SK-N-SH (cell line): ENCODE measurements around the gene TMEM14B. TPM values are rescaled to one million over a fixed set of nuclear protein-coding genes. Genes with fewer than 3 reads are reported as not detected.
"Not testable (repeated sequence)": the region's sequence is repeated elsewhere in the genome, so short reads cannot be mapped to it uniquely, and the experiment has no call there.

Source experiments
- CTCF ChIA-PET: fragments of 300-600, 350-600 bp; formaldehyde crosslinking; extraction: SDS; loops from one replicate; lab custom pipeline; 2021; lab: Yijun Ruan, JAX
- POLR2A ChIA-PET: fragments of 350-600 bp; sonication (Branson Sonifier 250); formaldehyde crosslinking; extraction: SDS; loops from one replicate; lab custom pipeline; 2020; ENCODE audit warnings: antibody characterized with exemption, inconsistent platforms; lab: Yijun Ruan, JAX
- DNase-seq: peaks from one replicate; pipeline ENCODE4 v3.0.0; 2012
- H2AFZ ChIP-seq: fragments of 200-600 bp; sonication (generic); 2 replicates; pipeline ENCODE4 v1.8.1; 2016; ENCODE audit warnings: antibody characterized with exemption, mild to moderate bottlenecking, low read depth
- H3F3A ChIP-seq: fragments of 200-600 bp; sonication (generic); replicated peaks from 2 replicates; pipeline ENCODE3; 2016; ENCODE audit warnings: antibody characterized with exemption, mild to moderate bottlenecking; ENCODE audit not compliant: insufficient read depth
- H3K27ac ChIP-seq, 2 experiments: fragments of 200-500 bp in 1 of 2; fragments of 200-600 bp in 1 of 2; sonication (Bioruptor generic) in 1 of 2; sonication (generic), shearing (Covaris generic) in 1 of 2; 2 replicates each; pipeline versions ENCODE4 v1.5.1 to v1.6.1; 2014 to 2016; ENCODE audit warnings: low read depth in 2 of 2, inconsistent platforms in 1 of 2, low read length in 1 of 2, mild to moderate bottlenecking in 1 of 2, mixed read lengths in 1 of 2
- H3K27me3 ChIP-seq: fragments of 200-600 bp; sonication (generic), shearing (Covaris generic); 2 replicates; pipeline ENCODE4 v1.6.1; 2016; ENCODE audit warnings: mixed run types; ENCODE audit not compliant: insufficient read depth
- H3K36me3 ChIP-seq, 2 experiments: fragments of 200-500 bp in 1 of 2; fragments of 200-600 bp in 1 of 2; sonication (Bioruptor generic) in 1 of 2; sonication (generic) in 1 of 2; replicated peaks in 1 of 2; 2 replicates each; pipeline versions ENCODE3 to v1.5.1; 2014 to 2016; ENCODE audit warnings: low read length in 1 of 2, mild to moderate bottlenecking in 1 of 2; ENCODE audit not compliant: insufficient read depth in 2 of 2, control insufficient read depth in 1 of 2
- H3K4me1 ChIP-seq, 2 experiments: fragments of 200-500 bp in 1 of 2; fragments of 200-600 bp in 1 of 2; sonication (Bioruptor generic) in 1 of 2; sonication (generic), shearing (Covaris generic) in 1 of 2; 2 replicates each; pipeline versions ENCODE4 v1.5.1 to v1.6.1; 2014 to 2016; ENCODE audit warnings: low read depth in 1 of 2, low read length in 1 of 2, mixed run types in 1 of 2; ENCODE audit not compliant: insufficient read depth in 2 of 2, control insufficient read depth in 1 of 2
- H3K4me2 ChIP-seq: fragments of 200-600 bp; sonication (generic), shearing (Covaris generic); 2 replicates; pipeline ENCODE4 v1.6.1; 2017; ENCODE audit warnings: mixed run types
- H3K4me3 ChIP-seq, 2 experiments: fragments of 200-500 bp in 1 of 2; fragments of 200-600 bp in 1 of 2; sonication (Bioruptor generic) in 1 of 2; sonication (generic), shearing (Covaris generic) in 1 of 2; 2 replicates each; pipeline versions ENCODE4 v1.5.1 to v1.8.1; 2014 to 2016; ENCODE audit warnings: low read depth in 2 of 2, inconsistent platforms in 1 of 2, low read length in 1 of 2, mild to moderate bottlenecking in 1 of 2, mixed read lengths in 1 of 2, moderate library complexity in 1 of 2
- H3K79me2 ChIP-seq: fragments of 200-600 bp; sonication (generic); 2 replicates; pipeline ENCODE4 v1.8.1; 2017; ENCODE audit warnings: mild to moderate bottlenecking; ENCODE audit not compliant: insufficient read depth
- H3K9ac ChIP-seq: fragments of 200-600 bp; sonication (generic); 2 replicates; pipeline ENCODE4 v1.6.1; 2017; ENCODE audit warnings: mixed run types
- H3K9me2 ChIP-seq: fragments of 200-600 bp; sonication (generic); 2 replicates; pipeline ENCODE4 v1.6.1; 2017; ENCODE audit warnings: mixed run types
- H3K9me3 ChIP-seq: fragments of 200-600 bp; sonication (generic); 2 replicates; pipeline ENCODE4 v1.6.1; 2017; ENCODE audit warnings: mixed run types, mild to moderate bottlenecking, moderate library complexity
- H4K20me1 ChIP-seq: fragments of 200-600 bp; sonication (generic); 2 replicates; pipeline ENCODE4 v1.6.1; 2017; ENCODE audit warnings: mild to moderate bottlenecking, mixed run types; ENCODE audit not compliant: insufficient read depth
- CHD2 ChIP-seq: fragments of 150-350 bp; IDR thresholded peaks from 2 replicates; pipeline ENCODE4 v1.6.1; 2018; ENCODE audit warnings: low read length; ENCODE audit not compliant: partially characterized antibody
- CTCF ChIP-seq: fragments of 200-600 bp; sonication (generic); IDR thresholded peaks from 2 replicates; pipeline ENCODE4 v1.6.1; 2017; ENCODE audit warnings: antibody characterized with exemption, mild to moderate bottlenecking, moderate library complexity
- EZH2phosphoT487 ChIP-seq: fragments of 200-600 bp; sonication (generic); IDR thresholded peaks from 2 replicates; pipeline ENCODE4 v1.6.1; 2017; ENCODE audit warnings: low read depth, mixed run types, mild to moderate bottlenecking, antibody characterized with exemption, moderate library complexity, borderline replicate concordance
- FOSL2 ChIP-seq: IDR thresholded peaks from 2 replicates; pipeline ENCODE4 v1.4.0; 2012; ENCODE audit warnings: low read depth, mild to moderate bottlenecking, moderate library complexity, borderline replicate concordance
- GABPA ChIP-seq: IDR thresholded peaks from 2 replicates; pipeline ENCODE4 v1.4.0; 2012; ENCODE audit warnings: low read depth, mild to moderate bottlenecking
- IRF3 ChIP-seq: fragments of 150-350 bp; IDR thresholded peaks from 2 replicates; pipeline ENCODE4 v1.6.1; 2016; ENCODE audit warnings: mild to moderate bottlenecking, low read depth, low read length
- NFIC ChIP-seq: IDR thresholded peaks from 2 replicates; pipeline ENCODE4 v1.4.0; 2012; ENCODE audit warnings: borderline replicate concordance
- NRF1 ChIP-seq: IDR thresholded peaks from 2 replicates; pipeline ENCODE4 v1.6.1; 2012; ENCODE audit warnings: low read depth, mild to moderate bottlenecking, low read length
- POLR2AphosphoS5 ChIP-seq: IDR thresholded peaks from 2 replicates; pipeline ENCODE4 v1.6.1; 2012; ENCODE audit warnings: low read depth, low read length
- RAD21 ChIP-seq: IDR thresholded peaks from 2 replicates; pipeline ENCODE4 v1.6.1; 2012; ENCODE audit warnings: mild to moderate bottlenecking, low read length
- RXRA ChIP-seq: IDR thresholded peaks from 2 replicates; pipeline ENCODE4 v1.4.0; 2012; ENCODE audit warnings: low read depth, mild to moderate bottlenecking, borderline replicate concordance
- SIN3A ChIP-seq: IDR thresholded peaks from 2 replicates; pipeline ENCODE4 v1.6.1; 2012; ENCODE audit warnings: low read depth, mild to moderate bottlenecking, low read length, moderate library complexity, borderline replicate concordance
- WGBS: methylation state at CpG from one replicate; pipeline ENCODE4 v1.1.6; 2017; ENCODE audit warnings: low lambda C conversion rate; 5-methylcytosine and 5-hydroxymethylcytosine counted together
- polyA plus RNA-seq, 3 experiments: library from polyadenylated mRNA; depleted of rRNA; stranded (reverse); fragments of >200 nt; gene quantifications; 2 replicates each; pipeline ENCODE4 v1.2.3, GENCODE V29; 2012
- TF ChIP-seq, protein P1 (sequence below): IDR thresholded peaks from 2 replicates; pipeline ENCODE4 v1.4.0; 2012; ENCODE audit warnings: low read depth
- TF ChIP-seq, protein P2 (sequence below): IDR thresholded peaks from 2 replicates; pipeline ENCODE4 v1.4.0; 2012; ENCODE audit warnings: low read depth, borderline replicate concordance

TMEM14B gene
- polyA plus RNA-seq, 1 of the 3 experiments (the other 2 are of a cell fraction): 93.6 TPM

- TF ChIP-seq CTCF (no peak), FOSL2 (no peak)
Observed at GRCh38 chr6:10749734-10750133, 2.1 kb downstream of the TMEM14B start (continued).

DNA sequence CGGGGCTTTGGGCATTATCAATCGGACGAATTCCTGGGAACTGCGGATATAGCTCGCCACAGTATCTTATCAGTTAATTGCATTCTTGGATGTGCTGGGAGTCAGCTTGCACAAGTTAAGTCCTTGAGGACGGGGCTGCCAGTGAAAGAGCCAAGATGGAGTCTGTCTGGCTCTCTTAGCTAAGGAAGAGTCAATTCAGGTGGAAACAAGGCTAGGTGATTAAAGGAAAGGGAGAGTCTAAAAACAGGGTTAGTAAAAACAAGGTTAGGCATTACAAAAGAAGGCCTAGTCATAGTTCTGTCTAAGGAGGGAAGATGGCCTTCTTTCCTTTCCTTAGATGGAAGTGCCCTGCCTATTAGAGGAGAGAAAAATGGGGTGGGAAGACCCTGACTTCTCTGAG lies 3.0 kb downstream of the TMEM14B start:
- H3K4me2 ChIP-seq, H3K9me2 ChIP-seq, H3K27me3 ChIP-seq, DNase-seq, H3K9me3 ChIP-seq, H3K9ac ChIP-seq, H3K4me3 ChIP-seq, H3F3A ChIP-seq, H4K20me1 ChIP-seq, H2AFZ ChIP-seq, POLR2A ChIA-PET, H3K27ac ChIP-seq: not testable (repeated sequence)
- H3K79me2 ChIP-seq: peaks cover 71% of the 10 kb centered on the region
- 97% methylated on average over 6 of the region's 6 CpGs for WGBS
- peaks cover 28 to 36% of the 10 kb centered on the region in 2 experiments for H3K36me3 ChIP-seq
- CTCF ChIA-PET: interaction anchor here (0.8 kb wide), 1 partner anchor 9 kb away, joined by 3 read pairs; no protein-coding TSS in a partner anchor
- peaks cover 6 to 20% of the 10 kb centered on the region in 2 experiments; a peak in 3 of 4 replicates for H3K4me1 ChIP-seq

- H3K27me3 ChIP-seq, H3K4me3 ChIP-seq, H4K20me1 ChIP-seq, H3K9ac ChIP-seq, CTCF ChIA-PET, H3F3A ChIP-seq, H3K9me2 ChIP-seq, H3K9me3 ChIP-seq, H3K27ac ChIP-seq, POLR2A ChIA-PET, DNase-seq, H3K4me2 ChIP-seq, H2AFZ ChIP-seq: not testable (repeated sequence)
- peaks cover 38 to 41% of the 10 kb centered on the region in 2 experiments for H3K36me3 ChIP-seq
- 100% methylated on average over 4 of the region's 5 CpGs for WGBS
- peaks cover 71% of the 10 kb centered on the region for H3K79me2 ChIP-seq
- H3K4me1 ChIP-seq: peaks cover 6 to 18% of the 10 kb centered on the region in 2 experiments; a peak in 3 of 4 replicates
Observed at GRCh38 chr6:10751757-10752156, 4.2 kb downstream of the TMEM14B start.

DNA sequence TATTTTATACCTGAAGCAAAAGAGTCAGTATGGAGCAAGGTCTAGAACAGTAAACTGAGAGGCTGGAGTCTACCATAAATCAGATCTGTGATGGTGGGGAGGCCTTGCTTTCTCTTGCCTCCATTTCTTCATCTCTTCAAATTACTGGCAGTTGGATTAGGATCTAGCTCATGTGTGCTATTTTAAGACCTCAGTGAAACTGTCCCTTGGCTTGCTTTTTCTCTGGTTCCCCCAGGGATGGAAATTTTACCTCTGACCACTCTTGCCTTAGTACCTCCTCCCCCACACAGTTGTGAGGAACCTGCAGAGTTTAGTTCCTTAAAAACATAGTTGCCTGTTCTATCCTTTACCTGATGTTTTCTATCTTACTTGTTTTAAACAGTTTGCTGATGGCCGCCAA lies 8.5 kb downstream of the TMEM14B start:
- peaks cover 28 to 34% of the 10 kb centered on the region in 2 experiments for H3K36me3 ChIP-seq
- peaks cover 47% of the 10 kb centered on the region for H3K79me2 ChIP-seq
- H3K4me1 ChIP-seq: peaks cover 0 to 15% of the 10 kb centered on the region in 2 experiments; a peak in 2 of 4 replicates
- no peak overlapping the region for H3K4me3 ChIP-seq
- no peaks in the 10 kb centered on the region for H3K9me3 ChIP-seq
- H3K27ac ChIP-seq: no peak overlapping the region
- no peaks in the 10 kb centered on the region for H3K27me3 ChIP-seq
- peaks cover 21% of the 10 kb centered on the region for H3F3A ChIP-seq
- WGBS: 96% methylated on average over 1 of the region's 1 CpG
- H2AFZ ChIP-seq: no peak overlapping the region
- ChIA-PET POLR2A (no interaction called here), CTCF (no interaction called here)
- no peaks in the 10 kb centered on the region for H3K9me2 ChIP-seq
- no peak overlapping the region for H3K9ac ChIP-seq
- peaks cover 4% of the 10 kb centered on the region; the same call in 1 of the 2 replicates for H4K20me1 ChIP-seq
- no peak for DNase-seq
- H3K4me2 ChIP-seq: no peak overlapping the region
- TF ChIP-seq, protein P1, sequence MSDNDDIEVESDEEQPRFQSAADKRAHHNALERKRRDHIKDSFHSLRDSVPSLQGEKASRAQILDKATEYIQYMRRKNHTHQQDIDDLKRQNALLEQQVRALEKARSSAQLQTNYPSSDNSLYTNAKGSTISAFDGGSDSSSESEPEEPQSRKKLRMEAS: no peak
- TF ChIP-seq CHD2 (no peak), NRF1 (no peak), SIN3A (no peak), IRF3 (no peak), GABPA (no peak), POLR2AphosphoS5 (no peak), EZH2phosphoT487 (no peak), RAD21 (no peak), NFIC (no peak), RXRA (no peak)
- TF ChIP-seq, protein P2, sequence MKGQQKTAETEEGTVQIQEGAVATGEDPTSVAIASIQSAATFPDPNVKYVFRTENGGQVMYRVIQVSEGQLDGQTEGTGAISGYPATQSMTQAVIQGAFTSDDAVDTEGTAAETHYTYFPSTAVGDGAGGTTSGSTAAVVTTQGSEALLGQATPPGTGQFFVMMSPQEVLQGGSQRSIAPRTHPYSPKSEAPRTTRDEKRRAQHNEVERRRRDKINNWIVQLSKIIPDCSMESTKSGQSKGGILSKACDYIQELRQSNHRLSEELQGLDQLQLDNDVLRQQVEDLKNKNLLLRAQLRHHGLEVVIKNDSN: no peak
